ENCODE results near the gene KANSL1.

- TF ChIP-seq CTCF (IDR thresholded peaks at IDR 0.05; ENCODE audit: insufficient read depth, low read depth, low read length): no peak
- TF ChIP-seq EZH2 (IDR thresholded peaks at IDR 0.05; ENCODE audit: insufficient read depth, low read length): no peak
Observed at GRCh38 chr17:46184696-46185095, 8.5 kb downstream of the KANSL1 start.
